GM23338 (cell line): Measurements from ENCODE around the gene COL20A1. TPM values are rescaled to one million over a fixed set of nuclear protein-coding genes. Genes with fewer than 3 reads are reported as not detected.

Experiments used
- ATAC-seq: fragments of 200-7000 bp; cut with Tn5 transposase; 3 replicates; pipeline ENCODE4 v1.9.1; 2020
- DNase-seq: peaks from one replicate; pipeline ENCODE4 v3.0.0-alpha.2; 2015; ENCODE audit warnings: low spot score
- H2AFZ ChIP-seq: fragments of 200-600 bp; sonication (generic); 2 replicates; pipeline ENCODE4 v1.8.0; 2016; ENCODE audit warnings: antibody characterized with exemption, mild to moderate bottlenecking, moderate library complexity
- H3F3A ChIP-seq: fragments of 200-600 bp; sonication (generic); replicated peaks from 2 replicates; pipeline ENCODE4 v1.8.0; 2017; ENCODE audit warnings: antibody characterized with exemption, mixed run types, low read depth
- H3K27ac ChIP-seq: fragments of 200-600 bp; sonication (generic); 2 replicates; pipeline ENCODE4 v1.6.1; 2016; ENCODE audit warnings: low read depth
- H3K27me3 ChIP-seq: fragments of 200-600 bp; sonication (generic); 2 replicates; pipeline ENCODE4 v1.8.0; 2016; ENCODE audit warnings: mild to moderate bottlenecking, mixed run types, moderate library complexity; ENCODE audit not compliant: insufficient read depth
- H3K36me3 ChIP-seq: fragments of 200-600 bp; sonication (generic); 2 replicates; pipeline ENCODE4 v1.8.0; 2016; ENCODE audit warnings: mild to moderate bottlenecking; ENCODE audit not compliant: insufficient read depth
- H3K4me1 ChIP-seq: fragments of 200-600 bp; sonication (generic); 2 replicates; pipeline ENCODE4 v1.8.0; 2016; ENCODE audit warnings: mild to moderate bottlenecking, moderate library complexity; ENCODE audit not compliant: insufficient read depth
- H3K4me2 ChIP-seq: fragments of 200-600 bp; sonication (generic); 2 replicates; pipeline ENCODE4 v1.7.1; 2017; ENCODE audit warnings: mixed run types
- H3K4me3 ChIP-seq: fragments of 200-600 bp; sonication (generic); 2 replicates; pipeline ENCODE4 v1.6.1; 2016; ENCODE audit warnings: mixed run types
- H3K79me2 ChIP-seq: fragments of 200-600 bp; sonication (generic); replicated peaks from 2 replicates; pipeline ENCODE4 v1.8.0; 2017; ENCODE audit warnings: mild to moderate bottlenecking; ENCODE audit not compliant: insufficient read depth
- H3K9me2 ChIP-seq: fragments of 200-600 bp; sonication (generic); 2 replicates; pipeline ENCODE4 v1.8.0; 2017; ENCODE audit not compliant: insufficient read depth
- H4K20me1 ChIP-seq: fragments of 200-600 bp; sonication (generic); replicated peaks from 2 replicates; pipeline ENCODE4 v1.8.0; 2017; ENCODE audit warnings: mild to moderate bottlenecking; ENCODE audit not compliant: insufficient read depth
- H3K27ac Mint-ChIP-seq: 2 replicates; pipeline ENCODE4 v1.8.0; 2020; ENCODE audit warnings: inconsistent platforms, mild to moderate bottlenecking, moderate library complexity, mixed read lengths
- H3K27me3 Mint-ChIP-seq: 3 replicates; pipeline ENCODE4 v1.8.0; 2022; ENCODE audit warnings: low read depth, mild to moderate bottlenecking, moderate library complexity, mixed read lengths, inconsistent platforms; ENCODE audit not compliant: insufficient read depth, poor library complexity
- H3K36me3 Mint-ChIP-seq: 3 replicates; pipeline ENCODE4 v1.8.0; 2021; ENCODE audit warnings: low read depth, mild to moderate bottlenecking, inconsistent platforms, moderate library complexity, mixed read lengths
- H3K4me1 Mint-ChIP-seq: 3 replicates; pipeline ENCODE4 v1.8.0; 2020; ENCODE audit warnings: mild to moderate bottlenecking, inconsistent platforms, mixed read lengths
- H3K4me3 Mint-ChIP-seq: 3 replicates; pipeline ENCODE4 v1.8.0; 2021; ENCODE audit warnings: moderate library complexity, mild to moderate bottlenecking, inconsistent platforms, mixed read lengths
- H3K9me3 Mint-ChIP-seq: 3 replicates; pipeline ENCODE4 v1.8.0; 2020; ENCODE audit warnings: moderate library complexity, mild to moderate bottlenecking, inconsistent platforms, mixed read lengths
- CREB1 ChIP-seq: fragments of 250-450 bp; sonication (Bioruptor Pico); IDR thresholded peaks from 2 replicates; pipeline ENCODE4 v1.5.0; 2020; ENCODE audit warnings: low read depth, mild to moderate bottlenecking, moderate library complexity
- EZH2 ChIP-seq: fragments of 200-600 bp; sonication (generic); IDR thresholded peaks from one replicate; pipeline ENCODE4 v1.8.0; 2017; ENCODE audit warnings: antibody characterized with exemption, mild to moderate bottlenecking, low read depth; ENCODE audit not compliant: unreplicated experiment
- EZH2phosphoT487 ChIP-seq: fragments of 200-600 bp; sonication (generic); IDR thresholded peaks from one replicate; pipeline ENCODE4 v1.8.1; 2018; ENCODE audit warnings: antibody characterized with exemption; ENCODE audit not compliant: unreplicated experiment
- JUNB ChIP-seq: IDR thresholded peaks from one replicate; pipeline ENCODE4 v1.6.1; 2016; ENCODE audit warnings: antibody characterized with exemption; ENCODE audit not compliant: unreplicated experiment
- NANOG ChIP-seq: IDR thresholded peaks from 2 replicates; pipeline ENCODE4 v1.6.1; 2016; ENCODE audit warnings: antibody characterized with exemption, borderline replicate concordance
- POLR2AphosphoS5 ChIP-seq: IDR thresholded peaks from 2 replicates; pipeline ENCODE4 v1.6.1; 2016; ENCODE audit warnings: antibody characterized with exemption, low read depth
- STAT1 ChIP-seq: IDR thresholded peaks from one replicate; pipeline ENCODE4 v1.6.1; 2016; ENCODE audit warnings: antibody characterized with exemption; ENCODE audit not compliant: unreplicated experiment
- ZNF114 ChIP-seq: fragments of 250-450 bp; sonication (Bioruptor Pico); IDR thresholded peaks from 2 replicates; pipeline ENCODE4 v1.5.0; 2020; ENCODE audit warnings: mild to moderate bottlenecking, moderate library complexity
- ZNF331 ChIP-seq: fragments of 250-450 bp; sonication (Bioruptor Pico); IDR thresholded peaks from 2 replicates; pipeline ENCODE4 v1.5.0; 2020; ENCODE audit warnings: low read depth, mild to moderate bottlenecking, moderate library complexity
- polyA plus RNA-seq: library from polyadenylated mRNA; unstranded; fragments of >200 nt; fragmentation: Nextera tagmentation; extraction: Ambion mirVana; gene quantifications from 2 replicates; pipeline ENCODE4 v1.2.1, GENCODE V29; 2016
- total RNA-seq: library from RNA; depleted of rRNA; stranded (reverse); fragments of >200 nt; shearing (Covaris generic); gene quantifications from 2 replicates; pipeline ENCODE4 v1.2.3, GENCODE V29; 2014
- TF ChIP-seq, protein P1 (sequence below): IDR thresholded peaks from one replicate; pipeline ENCODE4 v1.6.1; 2018; ENCODE audit warnings: antibody characterized with exemption; ENCODE audit not compliant: unreplicated experiment
- TF ChIP-seq, protein P2 (sequence below), 2 experiments: fragments of 200-600 bp in 1 of 2; sonication (generic) in 1 of 2; conservative IDR thresholded peaks; 2 replicates each; pipeline versions ENCODE4 v1.5.1 to v1.6.1; 2016 to 2017; ENCODE audit warnings: antibody characterized with exemption in 2 of 2, low read depth in 2 of 2, mild to moderate bottlenecking in 2 of 2, moderate library complexity in 1 of 2
- TF ChIP-seq, protein P3 (sequence below): IDR thresholded peaks from 2 replicates; pipeline ENCODE4 v1.6.1; 2016; ENCODE audit warnings: antibody characterized with exemption
- TF ChIP-seq, protein P4 (sequence below): fragments of 250-450 bp; sonication (Bioruptor Pico); IDR thresholded peaks from 2 replicates; pipeline ENCODE4 v1.5.0; 2020; ENCODE audit warnings: mild to moderate bottlenecking, moderate library complexity

The COL20A1 gene
- total and polyA plus RNA-seq, 2 experiments from 2014 or later, result 0.28 to 0.79 TPM

DNA sequence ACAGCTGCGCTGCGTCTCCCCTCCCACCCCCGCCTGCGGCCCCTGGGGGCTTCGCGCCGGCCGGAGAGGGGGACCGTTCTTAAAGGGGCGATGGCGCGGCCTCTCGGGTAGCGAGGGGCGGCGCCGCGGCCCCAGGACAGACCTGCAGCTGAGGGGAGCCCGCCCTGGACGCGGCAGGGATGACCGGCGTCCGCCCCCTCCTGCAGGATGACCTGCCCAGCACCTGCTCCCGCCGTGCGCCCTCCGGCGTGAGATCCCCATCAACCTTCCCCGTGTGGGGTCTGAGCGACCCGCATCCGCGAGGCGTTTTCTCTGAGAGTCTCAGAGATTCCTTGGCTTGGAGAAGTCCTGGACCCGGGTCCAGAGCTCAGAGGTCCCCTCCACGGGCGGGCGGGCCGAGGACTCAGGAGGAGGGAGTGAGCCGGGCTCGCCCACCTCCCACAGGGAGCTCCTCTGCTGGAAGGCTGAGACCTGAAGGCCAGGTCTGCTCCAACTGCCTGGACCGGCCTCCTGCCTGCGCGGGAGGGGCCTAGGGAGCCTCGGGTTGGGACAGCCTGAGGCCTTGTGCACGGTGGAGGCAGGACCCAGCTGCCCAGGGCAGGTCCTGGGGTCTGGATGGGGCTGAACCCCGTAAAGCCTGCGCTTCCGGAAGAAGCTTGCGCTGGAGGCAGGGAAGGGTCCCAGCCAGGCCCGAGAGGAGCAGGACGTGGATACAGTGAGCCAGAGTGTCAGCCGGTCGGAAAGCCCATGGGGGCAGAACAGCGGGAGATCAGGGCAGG is 38.2 kb upstream of the COL20A1 start:
- DNase-seq, result peak; percentile 78
- Histone ChIP-seq H4K20me1 (no peaks in the 10 kb centered on the region), H3K4me1 (no peaks in the 10 kb centered on the region; the same call in 1 of the 2 replicates), H3K4me2 (peak overlapping the region; percentile 89), H3K79me2 (no peaks in the 10 kb centered on the region), H3F3A (no peaks in the 10 kb centered on the region), H3K9me2 (no peaks in the 10 kb centered on the region), H3K27me3 (peaks cover 40% of the 10 kb centered on the region), H2AFZ (peak overlapping the region; percentile 92; the same call in 1 of the 2 replicates), H3K36me3 (no peaks in the 10 kb centered on the region), H3K27ac (no peak overlapping the region), H3K4me3 (peak overlapping the region; percentile 75)
- no peak for TF ChIP-seq EZH2phosphoT487
- TF ChIP-seq, protein P1, sequence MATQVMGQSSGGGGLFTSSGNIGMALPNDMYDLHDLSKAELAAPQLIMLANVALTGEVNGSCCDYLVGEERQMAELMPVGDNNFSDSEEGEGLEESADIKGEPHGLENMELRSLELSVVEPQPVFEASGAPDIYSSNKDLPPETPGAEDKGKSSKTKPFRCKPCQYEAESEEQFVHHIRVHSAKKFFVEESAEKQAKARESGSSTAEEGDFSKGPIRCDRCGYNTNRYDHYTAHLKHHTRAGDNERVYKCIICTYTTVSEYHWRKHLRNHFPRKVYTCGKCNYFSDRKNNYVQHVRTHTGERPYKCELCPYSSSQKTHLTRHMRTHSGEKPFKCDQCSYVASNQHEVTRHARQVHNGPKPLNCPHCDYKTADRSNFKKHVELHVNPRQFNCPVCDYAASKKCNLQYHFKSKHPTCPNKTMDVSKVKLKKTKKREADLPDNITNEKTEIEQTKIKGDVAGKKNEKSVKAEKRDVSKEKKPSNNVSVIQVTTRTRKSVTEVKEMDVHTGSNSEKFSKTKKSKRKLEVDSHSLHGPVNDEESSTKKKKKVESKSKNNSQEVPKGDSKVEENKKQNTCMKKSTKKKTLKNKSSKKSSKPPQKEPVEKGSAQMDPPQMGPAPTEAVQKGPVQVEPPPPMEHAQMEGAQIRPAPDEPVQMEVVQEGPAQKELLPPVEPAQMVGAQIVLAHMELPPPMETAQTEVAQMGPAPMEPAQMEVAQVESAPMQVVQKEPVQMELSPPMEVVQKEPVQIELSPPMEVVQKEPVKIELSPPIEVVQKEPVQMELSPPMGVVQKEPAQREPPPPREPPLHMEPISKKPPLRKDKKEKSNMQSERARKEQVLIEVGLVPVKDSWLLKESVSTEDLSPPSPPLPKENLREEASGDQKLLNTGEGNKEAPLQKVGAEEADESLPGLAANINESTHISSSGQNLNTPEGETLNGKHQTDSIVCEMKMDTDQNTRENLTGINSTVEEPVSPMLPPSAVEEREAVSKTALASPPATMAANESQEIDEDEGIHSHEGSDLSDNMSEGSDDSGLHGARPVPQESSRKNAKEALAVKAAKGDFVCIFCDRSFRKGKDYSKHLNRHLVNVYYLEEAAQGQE, result no peak
- TF ChIP-seq CREB1 (CRISPR knock-in tag), result no peak
- peak; percentile 39 for TF ChIP-seq EZH2
- no peak for TF ChIP-seq NANOG
- TF ChIP-seq ZNF331, result no peak
- peak; percentile 38; the same call in 1 of the 2 replicates for TF ChIP-seq POLR2AphosphoS5
- TF ChIP-seq STAT1, result no peak
- TF ChIP-seq, protein P2, sequence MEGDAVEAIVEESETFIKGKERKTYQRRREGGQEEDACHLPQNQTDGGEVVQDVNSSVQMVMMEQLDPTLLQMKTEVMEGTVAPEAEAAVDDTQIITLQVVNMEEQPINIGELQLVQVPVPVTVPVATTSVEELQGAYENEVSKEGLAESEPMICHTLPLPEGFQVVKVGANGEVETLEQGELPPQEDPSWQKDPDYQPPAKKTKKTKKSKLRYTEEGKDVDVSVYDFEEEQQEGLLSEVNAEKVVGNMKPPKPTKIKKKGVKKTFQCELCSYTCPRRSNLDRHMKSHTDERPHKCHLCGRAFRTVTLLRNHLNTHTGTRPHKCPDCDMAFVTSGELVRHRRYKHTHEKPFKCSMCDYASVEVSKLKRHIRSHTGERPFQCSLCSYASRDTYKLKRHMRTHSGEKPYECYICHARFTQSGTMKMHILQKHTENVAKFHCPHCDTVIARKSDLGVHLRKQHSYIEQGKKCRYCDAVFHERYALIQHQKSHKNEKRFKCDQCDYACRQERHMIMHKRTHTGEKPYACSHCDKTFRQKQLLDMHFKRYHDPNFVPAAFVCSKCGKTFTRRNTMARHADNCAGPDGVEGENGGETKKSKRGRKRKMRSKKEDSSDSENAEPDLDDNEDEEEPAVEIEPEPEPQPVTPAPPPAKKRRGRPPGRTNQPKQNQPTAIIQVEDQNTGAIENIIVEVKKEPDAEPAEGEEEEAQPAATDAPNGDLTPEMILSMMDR (conservative IDR thresholded peaks at IDR 0.05; ENCODE audit: low read depth in 2 of 2), result peak; percentile 20 to 52; a peak in 3 of 4 replicates
- TF ChIP-seq JUNB, result no peak
- TF ChIP-seq ZNF114 (CRISPR knock-in tag), result no peak
- TF ChIP-seq, protein P3, sequence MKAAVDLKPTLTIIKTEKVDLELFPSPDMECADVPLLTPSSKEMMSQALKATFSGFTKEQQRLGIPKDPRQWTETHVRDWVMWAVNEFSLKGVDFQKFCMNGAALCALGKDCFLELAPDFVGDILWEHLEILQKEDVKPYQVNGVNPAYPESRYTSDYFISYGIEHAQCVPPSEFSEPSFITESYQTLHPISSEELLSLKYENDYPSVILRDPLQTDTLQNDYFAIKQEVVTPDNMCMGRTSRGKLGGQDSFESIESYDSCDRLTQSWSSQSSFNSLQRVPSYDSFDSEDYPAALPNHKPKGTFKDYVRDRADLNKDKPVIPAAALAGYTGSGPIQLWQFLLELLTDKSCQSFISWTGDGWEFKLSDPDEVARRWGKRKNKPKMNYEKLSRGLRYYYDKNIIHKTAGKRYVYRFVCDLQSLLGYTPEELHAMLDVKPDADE, result no peak
- TF ChIP-seq, protein P4, sequence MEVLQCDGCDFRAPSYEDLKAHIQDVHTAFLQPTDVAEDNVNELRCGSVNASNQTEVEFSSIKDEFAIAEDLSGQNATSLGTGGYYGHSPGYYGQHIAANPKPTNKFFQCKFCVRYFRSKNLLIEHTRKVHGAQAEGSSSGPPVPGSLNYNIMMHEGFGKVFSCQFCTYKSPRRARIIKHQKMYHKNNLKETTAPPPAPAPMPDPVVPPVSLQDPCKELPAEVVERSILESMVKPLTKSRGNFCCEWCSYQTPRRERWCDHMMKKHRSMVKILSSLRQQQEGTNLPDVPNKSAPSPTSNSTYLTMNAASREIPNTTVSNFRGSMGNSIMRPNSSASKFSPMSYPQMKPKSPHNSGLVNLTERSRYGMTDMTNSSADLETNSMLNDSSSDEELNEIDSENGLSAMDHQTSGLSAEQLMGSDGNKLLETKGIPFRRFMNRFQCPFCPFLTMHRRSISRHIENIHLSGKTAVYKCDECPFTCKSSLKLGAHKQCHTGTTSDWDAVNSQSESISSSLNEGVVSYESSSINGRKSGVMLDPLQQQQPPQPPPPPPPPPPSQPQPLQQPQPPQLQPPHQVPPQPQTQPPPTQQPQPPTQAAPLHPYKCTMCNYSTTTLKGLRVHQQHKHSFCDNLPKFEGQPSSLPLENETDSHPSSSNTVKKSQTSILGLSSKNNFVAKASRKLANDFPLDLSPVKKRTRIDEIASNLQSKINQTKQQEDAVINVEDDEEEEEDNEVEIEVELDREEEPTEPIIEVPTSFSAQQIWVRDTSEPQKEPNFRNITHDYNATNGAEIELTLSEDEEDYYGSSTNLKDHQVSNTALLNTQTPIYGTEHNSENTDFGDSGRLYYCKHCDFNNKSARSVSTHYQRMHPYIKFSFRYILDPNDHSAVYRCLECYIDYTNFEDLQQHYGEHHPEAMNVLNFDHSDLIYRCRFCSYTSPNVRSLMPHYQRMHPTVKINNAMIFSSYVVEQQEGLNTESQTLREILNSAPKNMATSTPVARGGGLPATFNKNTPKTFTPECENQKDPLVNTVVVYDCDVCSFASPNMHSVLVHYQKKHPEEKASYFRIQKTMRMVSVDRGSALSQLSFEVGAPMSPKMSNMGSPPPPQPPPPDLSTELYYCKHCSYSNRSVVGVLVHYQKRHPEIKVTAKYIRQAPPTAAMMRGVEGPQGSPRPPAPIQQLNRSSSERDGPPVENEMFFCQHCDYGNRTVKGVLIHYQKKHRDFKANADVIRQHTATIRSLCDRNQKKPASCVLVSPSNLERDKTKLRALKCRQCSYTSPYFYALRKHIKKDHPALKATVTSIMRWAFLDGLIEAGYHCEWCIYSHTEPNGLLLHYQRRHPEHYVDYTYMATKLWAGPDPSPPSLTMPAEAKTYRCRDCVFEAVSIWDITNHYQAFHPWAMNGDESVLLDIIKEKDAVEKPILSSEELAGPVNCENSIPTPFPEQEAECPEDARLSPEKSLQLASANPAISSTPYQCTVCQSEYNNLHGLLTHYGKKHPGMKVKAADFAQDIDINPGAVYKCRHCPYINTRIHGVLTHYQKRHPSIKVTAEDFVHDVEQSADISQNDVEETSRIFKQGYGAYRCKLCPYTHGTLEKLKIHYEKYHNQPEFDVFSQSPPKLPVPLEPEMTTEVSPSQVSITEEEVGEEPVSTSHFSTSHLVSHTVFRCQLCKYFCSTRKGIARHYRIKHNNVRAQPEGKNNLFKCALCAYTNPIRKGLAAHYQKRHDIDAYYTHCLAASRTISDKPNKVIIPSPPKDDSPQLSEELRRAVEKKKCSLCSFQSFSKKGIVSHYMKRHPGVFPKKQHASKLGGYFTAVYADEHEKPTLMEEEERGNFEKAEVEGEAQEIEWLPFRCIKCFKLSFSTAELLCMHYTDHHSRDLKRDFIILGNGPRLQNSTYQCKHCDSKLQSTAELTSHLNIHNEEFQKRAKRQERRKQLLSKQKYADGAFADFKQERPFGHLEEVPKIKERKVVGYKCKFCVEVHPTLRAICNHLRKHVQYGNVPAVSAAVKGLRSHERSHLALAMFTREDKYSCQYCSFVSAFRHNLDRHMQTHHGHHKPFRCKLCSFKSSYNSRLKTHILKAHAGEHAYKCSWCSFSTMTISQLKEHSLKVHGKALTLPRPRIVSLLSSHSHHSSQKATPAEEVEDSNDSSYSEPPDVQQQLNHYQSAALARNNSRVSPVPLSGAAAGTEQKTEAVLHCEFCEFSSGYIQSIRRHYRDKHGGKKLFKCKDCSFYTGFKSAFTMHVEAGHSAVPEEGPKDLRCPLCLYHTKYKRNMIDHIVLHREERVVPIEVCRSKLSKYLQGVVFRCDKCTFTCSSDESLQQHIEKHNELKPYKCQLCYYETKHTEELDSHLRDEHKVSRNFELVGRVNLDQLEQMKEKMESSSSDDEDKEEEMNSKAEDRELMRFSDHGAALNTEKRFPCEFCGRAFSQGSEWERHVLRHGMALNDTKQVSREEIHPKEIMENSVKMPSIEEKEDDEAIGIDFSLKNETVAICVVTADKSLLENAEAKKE, result no peak
- no peak overlapping the region for H3K27ac Mint-ChIP-seq
- H3K36me3 Mint-ChIP-seq, result no peaks in the 10 kb centered on the region; the same call in 2 of the 3 replicates
- peak; percentile 52 for ATAC-seq
- H3K27me3 Mint-ChIP-seq, result peaks cover 49% of the 10 kb centered on the region
- H3K9me3 Mint-ChIP-seq, result peaks cover 3% of the 10 kb centered on the region; the same call in 2 of the 3 replicates
- H3K4me1 Mint-ChIP-seq, result peaks cover 24% of the 10 kb centered on the region
- H3K4me3 Mint-ChIP-seq, result peak overlapping the region; percentile 79
